T-helper 2 cell treated with Interferon-gamma antibody and Interleukin-4, amounts not matched to agents 100 ng/mL and 5 ng/mL, for 36 hours (primary cell): ENCODE data around the gene NPHP4. TPM values are rescaled to one million over a fixed set of nuclear protein-coding genes. Genes with fewer than 3 reads are reported as not detected.

Source experiments
- intact Hi-C: fragments of 100-400 bp; cut with micrococcal nuclease; formaldehyde crosslinking; loops from one replicate; pipeline ENCODE4 v1.15.1; 2023
- total RNA-seq: library from RNA; stranded (reverse); gene quantifications from 2 replicates; pipeline ENCODE4 v1.2.3, GENCODE V29; 2022

NPHP4 gene
- total RNA-seq, 1 donor from 2014 or later: 21.6 TPM

DNA sequence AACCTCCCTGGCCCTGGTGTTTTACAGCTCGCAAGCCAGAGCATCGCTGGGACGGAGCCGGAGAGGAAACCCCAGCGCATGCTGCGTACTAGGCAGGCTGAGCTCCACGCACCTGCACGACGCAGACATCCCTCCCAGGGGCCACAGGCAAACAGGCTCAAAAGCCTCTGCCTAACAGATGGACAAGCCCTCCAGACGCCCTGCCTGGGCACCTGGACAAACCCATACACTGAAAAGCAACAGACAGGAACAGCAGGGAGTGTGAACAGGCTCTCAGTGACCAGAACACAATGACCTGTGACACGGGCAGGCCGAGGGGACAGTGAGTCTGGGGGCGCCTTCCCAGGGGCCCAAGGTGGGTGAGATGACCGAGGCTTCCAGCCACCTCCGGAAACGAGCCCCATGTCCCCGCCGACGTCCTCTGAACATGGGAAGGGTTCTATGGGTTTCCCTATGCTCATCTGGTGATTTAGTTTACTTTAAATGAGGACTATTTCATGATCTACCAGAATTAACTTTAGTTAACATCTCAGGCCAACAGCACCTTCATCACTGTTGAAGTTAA, 40.3 kb downstream of the NPHP4 start:
- intact Hi-C loops: no loop called here

DNA sequence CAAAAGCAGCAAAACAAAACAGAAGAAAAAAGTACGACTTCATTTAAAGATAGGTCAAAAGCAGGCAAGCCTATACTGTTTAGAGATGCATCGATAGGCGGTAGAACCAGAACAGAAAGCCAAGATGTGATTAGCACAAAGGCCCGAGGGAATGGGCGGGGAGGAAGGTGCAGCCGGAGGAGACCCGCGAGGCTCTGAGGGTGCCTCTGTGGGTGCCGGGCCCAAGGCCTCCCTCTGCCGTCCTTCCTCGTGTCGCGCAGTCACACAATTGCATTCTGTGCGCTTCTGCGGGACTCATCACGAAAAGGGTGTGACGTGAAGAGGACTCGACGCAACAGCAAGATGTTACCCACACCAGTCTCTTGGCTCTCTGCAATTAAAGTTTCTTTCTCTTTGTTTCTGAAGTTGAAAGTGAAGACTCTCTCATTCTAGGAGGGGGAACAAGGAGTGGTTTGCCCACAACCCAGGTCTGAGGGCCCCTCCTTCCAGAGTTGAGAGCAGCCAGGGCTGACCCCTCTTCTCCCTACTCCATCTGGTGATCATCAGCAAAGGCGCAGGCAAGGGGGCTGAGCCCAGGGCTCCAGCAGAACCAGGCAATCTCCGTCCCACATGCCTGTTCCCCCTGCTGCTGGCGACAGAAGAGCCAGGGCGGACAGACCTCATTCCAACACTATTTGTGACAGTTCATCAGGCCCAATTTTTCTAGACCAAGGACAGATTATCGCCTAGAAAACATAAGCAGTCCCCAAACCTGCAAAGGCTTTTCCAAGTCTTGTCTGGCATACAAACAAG, 41.0 kb downstream of the NPHP4 start:
- intact Hi-C loops: no loop called here

DNA sequence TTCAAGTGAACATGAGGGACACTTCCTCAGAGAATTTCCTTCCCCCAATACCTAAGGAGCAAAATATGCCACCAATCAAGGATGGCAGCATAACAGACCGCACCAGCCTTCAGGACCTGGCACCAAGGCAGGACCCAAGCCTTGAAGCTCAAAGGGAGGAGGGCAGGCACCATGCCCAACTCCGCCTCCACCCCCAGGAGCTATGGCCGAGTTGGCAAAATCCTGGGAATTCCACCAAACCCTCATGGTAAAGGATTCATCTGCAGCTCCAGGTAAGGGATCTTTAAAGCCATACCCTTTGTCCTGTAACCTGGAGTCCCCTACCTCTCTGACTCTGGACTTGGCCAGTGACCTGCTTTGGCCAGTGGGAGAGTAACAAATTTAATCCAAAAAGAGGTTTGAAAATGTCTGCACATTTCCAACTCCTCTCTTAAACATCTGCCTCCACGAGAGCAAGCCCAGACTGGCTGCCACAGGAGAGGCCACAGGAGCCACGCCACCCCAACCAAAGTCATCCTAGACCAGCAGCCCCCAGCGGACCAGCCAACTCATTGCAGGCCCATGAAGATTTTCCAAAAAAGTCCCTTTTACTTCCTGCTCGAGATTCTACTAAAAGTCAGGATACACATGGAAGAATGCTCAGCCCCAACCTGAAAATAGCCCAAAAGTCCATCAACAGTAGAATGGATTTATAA, 41.9 kb downstream of the NPHP4 start:
- intact Hi-C loops: no loop called here

DNA sequence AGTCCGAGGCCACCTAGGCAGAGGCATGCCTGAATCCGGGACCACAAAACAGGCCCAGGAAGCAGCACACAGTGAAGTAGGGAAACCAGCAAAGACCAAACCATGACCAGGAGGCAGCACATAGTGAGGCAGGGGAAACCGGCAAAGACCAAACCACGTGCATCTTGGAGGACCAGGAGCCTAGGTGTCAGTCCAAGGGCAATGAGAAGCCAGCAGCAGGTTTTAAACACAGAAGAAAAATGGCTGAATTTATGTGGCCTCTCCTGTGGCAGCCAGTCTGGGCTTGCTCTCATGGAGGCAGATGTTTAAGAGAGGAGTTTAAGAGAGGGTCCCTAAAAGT, 42.5 kb downstream of the NPHP4 start:
- intact Hi-C loops: no loop called here

DNA sequence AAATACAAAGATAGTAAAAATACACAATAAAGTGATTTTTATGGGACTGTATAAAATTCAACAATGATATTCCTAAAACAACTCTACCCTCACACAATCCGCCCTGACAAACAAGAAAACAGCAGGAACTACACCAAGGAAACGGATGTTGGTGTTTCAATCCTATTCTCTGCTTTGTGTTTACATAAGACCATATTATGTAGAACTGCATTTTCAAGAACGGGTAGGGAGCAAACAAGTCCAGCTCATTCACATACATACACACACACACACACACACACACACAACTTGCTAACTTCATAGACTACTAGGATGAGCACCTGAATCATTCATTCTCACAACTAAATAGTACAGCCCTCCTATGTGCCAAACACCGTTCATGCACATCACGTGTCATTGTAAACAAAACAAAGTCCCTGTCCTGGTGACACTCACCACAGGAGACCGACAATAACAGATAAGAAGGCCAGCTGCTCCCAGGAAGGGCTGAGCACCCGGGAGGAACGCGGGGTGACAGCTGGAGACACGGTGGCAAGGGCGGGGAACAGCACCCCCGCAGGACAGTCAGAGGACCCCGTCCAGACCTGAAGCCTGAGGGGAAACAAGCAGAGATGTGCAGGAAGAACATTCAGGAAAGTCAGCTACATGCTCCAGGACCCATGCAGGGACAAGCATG, 43.0 kb downstream of the NPHP4 start:
- intact Hi-C loops: no loop called here

DNA sequence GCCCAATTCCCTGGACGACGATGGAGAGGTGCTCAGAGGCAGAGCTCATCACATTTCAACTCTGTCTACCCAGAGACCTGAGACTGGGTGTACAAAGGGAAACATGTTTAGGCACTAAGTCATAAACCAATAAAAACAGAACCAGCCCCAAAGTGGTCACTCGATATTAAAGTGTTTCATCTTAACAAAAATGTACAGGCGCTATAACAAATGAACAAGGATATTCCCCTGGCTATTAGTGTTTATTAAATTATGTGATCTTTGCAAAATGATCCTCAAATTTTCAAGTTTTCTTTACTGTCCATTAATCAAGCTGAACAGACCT, 43.6 kb downstream of the NPHP4 start:
- intact Hi-C loops: no loop called here

DNA sequence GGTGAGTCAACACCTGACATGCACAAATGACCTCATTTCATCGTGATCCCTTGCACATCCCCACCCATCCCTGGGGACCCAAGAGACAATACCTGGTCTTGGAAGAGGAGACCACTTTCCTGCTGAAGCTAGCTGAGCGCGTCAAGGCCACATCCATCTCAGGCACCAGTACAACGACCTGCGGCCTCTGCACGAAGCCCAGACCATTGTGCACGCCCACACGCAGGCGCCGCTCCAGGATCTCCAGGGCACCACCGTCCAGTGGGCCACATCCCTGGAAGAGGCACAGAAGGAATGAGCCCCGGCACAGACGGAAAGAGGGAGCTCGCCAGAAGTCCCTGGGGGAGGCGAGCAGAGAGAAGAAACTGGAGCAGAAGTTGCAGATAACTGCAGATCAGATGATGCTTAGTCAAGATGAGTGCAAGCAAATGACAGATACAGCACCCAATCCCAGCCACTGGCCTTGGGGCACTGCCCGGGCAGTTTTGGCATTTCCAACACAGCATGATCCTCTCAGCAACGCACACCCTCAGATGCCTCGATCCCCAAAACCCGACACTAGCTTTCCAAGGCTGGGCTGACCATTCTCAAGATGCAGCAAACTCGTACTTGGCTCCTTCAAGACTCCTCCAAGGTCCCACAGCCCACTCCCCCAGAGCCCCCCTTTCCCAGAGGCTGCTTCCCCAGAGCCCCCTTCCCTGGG, 44.1 kb downstream of the NPHP4 start:
- intact Hi-C loops: no loop called here

DNA sequence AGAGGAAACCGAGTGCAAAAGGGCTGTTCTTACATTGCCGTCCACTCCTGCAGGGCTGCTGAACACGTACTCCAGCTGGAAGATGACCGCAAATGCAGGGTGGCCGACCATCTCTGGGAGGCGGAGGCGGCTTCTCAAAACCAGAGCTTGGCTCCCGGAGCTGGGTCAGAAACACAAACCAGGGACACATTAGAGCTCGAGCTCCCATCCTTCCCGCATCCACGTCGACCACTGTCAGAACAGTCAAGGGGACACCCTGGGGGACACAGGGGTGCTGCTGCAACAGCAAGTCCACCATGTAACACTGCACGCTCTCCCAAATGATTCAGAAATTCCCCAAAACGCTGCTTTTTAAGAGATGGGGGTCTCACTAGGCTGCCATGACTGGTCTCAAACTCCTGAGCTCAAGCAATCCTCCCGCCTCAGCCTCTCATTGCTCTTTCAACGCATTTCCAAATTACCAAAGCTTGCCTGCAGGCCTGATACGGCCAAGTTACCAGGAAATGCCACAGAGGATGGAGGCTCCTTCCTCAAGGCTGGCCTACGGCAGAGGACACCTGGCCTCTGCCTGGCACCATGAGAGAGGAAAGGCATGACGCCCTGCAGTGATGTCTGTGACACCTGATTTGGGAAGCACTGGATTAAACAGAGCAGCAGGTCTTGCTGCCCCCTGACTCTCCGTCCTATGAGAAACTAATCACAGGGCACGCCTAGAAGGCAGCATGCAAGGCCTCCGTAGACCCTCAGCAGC, 45.0 kb downstream of the NPHP4 start:
- intact Hi-C loops: no loop called here

DNA sequence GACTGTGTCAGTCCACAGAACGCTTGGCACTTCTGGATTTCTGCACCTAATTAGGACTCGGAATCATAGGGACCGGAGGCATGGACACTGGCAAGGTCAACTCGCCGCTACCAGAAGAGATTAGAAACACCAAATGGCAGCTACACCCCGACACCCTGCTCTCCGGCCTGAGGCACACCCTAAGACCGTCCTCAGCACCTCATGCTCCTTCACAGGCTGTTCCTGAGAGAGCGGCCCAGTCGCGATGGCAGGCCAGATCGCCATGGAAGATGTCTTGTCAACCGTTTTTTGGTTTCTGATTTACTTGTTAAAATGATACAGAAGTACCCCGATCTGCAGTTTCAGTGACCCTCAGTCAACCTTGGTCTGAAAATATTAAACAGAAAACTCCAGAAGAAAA, 46.8 kb downstream of the NPHP4 start:
- intact Hi-C loops: no loop called here

DNA sequence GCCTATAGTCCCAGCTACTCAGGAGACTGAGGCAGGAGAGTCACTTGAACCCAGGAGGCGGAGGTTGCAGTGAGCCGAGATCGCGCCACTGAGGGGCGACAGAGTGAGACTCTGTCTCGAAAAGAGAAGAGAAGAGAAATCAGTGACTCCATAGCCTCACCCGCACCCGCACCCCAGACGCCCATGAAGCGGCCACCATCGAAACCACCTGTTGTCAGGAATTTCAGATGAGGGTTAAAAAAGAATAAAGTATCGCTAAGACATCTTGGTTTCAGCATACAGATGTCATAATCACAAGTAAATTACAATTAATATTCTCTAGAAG, 47.4 kb downstream of the NPHP4 start:
- intact Hi-C loops: no loop called here

DNA sequence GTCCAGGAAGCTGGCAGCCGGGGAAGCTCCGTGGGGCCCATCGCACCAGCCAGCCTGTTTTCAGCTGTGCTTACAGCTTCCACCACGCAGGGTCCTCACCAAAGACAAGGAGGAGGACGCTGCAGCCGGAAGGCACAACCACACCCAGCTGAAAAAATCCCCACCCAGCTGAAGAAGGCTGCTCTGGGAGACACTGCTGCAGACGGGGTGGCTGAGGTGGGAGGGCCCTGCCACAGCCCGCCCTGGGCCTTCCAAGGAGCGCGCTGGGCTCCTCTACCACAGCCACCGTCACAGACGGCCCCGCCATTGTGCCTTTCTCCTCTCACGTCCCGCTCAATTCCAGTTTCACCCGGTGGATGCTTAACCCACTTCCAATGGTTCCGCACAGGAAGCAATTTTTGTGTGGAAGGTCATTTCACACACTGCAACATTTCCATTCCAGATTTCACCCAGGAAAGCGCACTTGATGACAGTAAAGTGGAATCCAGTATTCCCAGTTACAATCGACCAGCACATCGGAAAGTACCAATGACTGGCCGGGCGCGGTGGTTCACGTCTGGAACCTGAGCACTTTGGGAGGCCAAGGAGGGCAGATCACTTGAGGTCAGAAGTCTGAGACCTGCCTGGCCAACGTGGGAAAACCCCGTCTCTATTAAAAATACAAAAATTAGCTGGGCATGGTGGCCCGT, 47.9 kb downstream of the NPHP4 start:
- intact Hi-C loops: no loop called here

DNA sequence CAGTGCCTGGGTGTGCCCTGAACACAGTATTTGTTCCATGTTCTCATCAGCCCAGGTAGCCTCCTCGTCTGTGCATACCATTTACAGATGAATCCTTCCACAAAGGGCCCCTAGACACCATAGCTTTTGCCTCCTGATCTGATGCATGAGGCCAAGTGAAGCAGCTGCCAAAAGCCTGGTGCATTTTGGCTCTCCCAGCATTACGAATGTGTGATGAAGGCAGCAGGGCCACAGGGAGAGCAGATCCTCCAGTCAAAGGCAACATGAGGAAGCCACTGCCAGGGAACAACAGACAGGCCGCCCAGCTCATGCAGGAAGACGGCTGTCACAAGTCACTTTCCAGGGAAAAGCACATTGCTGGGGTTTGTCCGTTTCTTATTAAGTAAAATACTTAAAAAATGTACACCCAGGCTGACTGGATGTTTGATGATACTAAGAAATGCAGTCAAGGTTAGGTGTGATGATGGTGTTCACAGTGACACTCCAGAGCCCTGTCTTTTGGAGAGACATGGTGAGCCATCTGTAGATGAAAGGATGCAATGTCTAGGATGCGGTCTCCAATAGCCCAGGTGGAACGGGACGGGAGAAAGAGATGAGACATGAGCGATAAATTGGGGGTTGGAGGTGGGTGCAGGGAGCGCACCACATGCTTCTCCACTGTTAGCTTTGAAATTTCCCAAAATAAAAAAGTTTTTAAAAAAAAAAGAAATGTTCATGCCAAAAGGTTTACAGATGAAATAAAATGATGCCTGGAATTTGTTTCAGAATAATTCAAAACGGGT, 48.7 kb downstream of the NPHP4 start:
- intact Hi-C loops: no loop called here

DNA sequence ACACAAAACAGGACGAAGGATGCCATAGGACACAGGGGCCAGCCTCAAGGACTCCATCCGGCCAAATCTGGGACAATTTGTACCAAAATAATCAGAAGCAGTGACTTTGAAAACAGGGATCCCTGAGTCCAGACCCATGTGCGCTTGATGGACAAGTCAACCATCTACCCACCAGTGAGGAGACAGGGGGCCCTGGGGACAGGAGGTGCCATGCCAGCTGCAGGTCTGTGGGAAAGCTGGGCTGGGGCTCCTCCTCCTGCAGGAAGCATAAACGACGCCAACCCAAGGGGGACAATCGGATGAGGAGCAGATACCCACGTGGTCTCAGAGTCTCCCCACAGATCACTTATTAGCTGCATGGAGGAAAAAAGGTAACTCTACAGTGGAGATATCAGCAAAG, 50.6 kb downstream of the NPHP4 start:
- intact Hi-C loops: no loop called here

DNA sequence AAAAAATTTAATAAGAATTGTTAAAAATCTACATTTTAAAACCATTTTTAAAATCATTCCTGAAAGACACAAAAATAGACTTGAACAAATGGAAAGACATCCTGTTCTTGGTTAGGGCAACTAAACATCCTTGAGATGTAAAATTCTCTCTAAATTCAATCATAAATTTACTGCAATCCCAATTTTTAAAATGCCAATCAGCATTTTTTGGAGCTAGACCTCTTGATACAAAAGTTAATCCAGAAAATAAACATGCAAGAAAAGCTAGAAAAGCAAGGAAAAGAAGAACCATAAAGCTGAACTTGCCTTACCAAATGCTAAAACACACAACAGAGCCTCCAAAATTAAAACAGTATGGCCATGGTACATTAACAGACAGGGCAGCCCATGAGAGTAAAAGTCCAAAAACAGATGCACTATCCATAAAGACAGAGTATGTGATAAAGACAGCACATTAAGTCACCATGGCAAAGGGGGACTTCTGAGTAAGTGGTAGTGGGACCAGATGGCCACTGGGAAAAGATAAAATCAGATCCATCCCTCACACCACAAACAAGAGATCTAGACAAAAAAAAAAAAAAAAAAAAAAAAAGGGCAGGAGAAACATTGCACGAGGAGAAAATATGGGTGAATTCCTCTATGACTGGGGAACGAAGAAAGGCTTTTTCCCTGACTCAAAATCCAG, 51.4 kb downstream of the NPHP4 start:
- intact Hi-C loops: no loop called here

DNA sequence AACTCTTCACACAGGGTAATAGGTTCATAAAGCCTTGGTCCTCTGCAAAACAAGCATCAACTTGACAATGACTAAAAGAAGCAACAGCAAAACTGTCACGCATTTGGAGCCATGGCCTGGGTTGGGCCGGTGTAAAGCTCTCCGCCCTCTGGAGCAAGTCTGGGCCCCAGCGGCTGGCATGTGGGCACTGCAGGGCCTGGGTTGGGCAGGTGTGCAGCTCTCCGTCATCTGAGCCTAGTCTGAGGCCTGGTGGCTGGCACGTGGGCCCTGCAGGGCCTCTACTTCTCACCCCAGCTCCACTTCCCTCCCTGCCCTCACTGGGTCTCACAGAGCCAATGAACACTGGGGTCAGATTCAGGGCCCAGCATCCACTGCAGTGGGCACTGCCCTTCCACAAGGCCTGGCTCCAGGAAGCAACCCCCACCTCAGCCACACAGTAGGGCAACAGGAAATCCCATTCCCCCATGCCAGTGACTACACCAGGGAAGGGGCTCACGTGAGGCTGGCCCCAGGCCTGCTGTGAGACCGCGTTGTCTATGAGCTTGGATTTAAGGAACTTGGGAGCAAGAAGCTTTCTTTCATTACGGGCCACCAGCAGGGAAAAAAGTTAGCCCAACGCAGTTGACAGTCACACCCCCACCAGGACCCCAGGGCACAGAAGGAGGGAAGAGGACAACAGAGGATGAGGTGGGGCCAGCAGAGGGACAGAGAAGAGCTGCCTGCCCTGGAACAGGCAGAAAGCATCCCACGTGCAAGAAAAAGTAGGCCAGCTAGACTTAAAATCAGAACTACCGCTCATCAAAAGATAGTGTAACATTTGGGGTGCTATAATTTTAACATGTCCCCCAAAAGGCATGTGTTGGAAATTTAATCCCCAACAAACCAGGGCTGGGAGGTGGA, 52.7 kb downstream of the NPHP4 start:
- intact Hi-C loops: no loop called here

DNA sequence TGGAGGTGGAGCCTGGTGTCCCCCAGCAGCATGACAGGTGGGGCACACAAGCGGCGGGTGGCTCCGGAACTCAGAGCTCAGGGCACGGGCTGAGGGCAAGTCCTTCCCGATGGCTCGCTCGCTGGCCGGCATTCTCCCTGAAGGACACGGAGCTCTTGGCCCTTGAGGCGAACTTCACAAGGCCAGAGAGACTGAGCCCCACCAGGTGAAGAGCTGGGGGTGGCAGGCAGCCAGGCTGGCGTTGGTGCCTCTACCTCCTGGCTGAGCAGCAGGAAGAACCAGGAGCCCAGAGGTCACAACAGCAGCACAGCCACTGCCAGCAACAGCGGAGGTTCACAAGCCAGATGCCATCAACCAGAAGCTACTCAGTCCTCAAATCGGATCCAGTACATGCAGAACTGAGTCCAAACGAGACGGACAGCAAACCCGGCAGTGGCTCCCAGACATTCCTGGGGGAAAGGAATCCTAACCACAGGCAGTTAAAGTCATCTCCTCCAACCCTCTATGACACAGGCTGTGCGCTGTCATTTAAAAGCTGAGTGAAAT, 54.1 kb downstream of the NPHP4 start:
- intact Hi-C loops: no loop called here

DNA sequence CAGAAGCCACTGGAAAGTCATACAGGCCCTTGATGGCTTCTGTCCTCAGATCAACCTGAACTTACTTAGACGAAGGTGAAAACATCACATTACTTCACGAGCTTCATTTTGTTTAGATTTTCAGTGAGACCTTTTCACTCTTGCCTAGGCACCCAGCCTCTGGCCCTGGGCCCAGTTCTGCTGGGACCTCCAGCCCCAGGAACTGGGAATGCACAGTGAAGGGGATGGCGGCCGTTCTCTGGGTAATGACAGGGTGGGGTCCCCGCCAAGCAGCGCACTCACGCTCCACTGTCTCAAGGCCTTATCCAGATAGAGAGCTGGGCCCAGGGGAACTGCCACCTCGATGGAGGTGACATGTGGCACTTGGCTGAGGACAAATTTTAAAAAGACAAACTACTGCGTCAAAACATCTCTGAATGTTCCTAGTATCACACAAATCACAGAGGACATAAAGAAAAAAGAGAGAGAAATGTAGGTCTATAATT, 54.8 kb downstream of the NPHP4 start:
- intact Hi-C loops: no loop called here
